ENCODE results near the gene POU4F2.

- TF ChIP-seq, protein P1, sequence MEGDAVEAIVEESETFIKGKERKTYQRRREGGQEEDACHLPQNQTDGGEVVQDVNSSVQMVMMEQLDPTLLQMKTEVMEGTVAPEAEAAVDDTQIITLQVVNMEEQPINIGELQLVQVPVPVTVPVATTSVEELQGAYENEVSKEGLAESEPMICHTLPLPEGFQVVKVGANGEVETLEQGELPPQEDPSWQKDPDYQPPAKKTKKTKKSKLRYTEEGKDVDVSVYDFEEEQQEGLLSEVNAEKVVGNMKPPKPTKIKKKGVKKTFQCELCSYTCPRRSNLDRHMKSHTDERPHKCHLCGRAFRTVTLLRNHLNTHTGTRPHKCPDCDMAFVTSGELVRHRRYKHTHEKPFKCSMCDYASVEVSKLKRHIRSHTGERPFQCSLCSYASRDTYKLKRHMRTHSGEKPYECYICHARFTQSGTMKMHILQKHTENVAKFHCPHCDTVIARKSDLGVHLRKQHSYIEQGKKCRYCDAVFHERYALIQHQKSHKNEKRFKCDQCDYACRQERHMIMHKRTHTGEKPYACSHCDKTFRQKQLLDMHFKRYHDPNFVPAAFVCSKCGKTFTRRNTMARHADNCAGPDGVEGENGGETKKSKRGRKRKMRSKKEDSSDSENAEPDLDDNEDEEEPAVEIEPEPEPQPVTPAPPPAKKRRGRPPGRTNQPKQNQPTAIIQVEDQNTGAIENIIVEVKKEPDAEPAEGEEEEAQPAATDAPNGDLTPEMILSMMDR (IDR thresholded peaks at IDR 0.05), result no peak
- TF ChIP-seq POLR2A (IDR thresholded peaks at IDR 0.05) (no peak), POLR2AphosphoS5 (IDR thresholded peaks at IDR 0.05) (no peak), EP300 (IDR thresholded peaks at IDR 0.05) (no peak)
Measured at GRCh38 chr4:146654687-146655520, 16.2 kb downstream of the POU4F2 start.

Measured in sigmoid colon (tissue), 4 donors.